Fibroblast of gingiva (primary cell): Measurements from ENCODE around the gene TSPAN3.

ENCODE experiments used
- DNase-seq: peaks from one replicate; pipeline ENCODE4 v3.0.0-alpha.2; 2011; ENCODE audit warnings: low read depth

TSPAN3 gene

DNA sequence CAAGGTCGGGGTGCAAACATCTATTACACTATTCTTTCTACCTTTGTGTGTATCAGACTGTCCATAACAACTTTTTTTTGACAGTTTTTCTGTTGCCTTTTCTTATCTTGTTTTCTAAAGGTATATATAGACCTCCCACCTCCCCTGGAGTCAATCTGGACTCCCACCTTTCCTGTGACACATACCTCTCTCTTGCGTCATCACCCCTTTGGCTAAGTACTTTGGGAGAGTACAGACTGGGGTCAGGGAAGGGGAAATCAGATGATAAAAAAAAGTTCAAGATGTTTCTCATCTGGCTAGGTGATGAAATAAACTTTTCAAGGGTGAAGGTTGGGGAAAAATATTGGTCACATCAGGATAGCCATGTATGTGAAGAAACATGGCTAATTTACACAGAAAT, 17.2 kb downstream of the TSPAN3 start:
- no peak for DNase-seq

DNA sequence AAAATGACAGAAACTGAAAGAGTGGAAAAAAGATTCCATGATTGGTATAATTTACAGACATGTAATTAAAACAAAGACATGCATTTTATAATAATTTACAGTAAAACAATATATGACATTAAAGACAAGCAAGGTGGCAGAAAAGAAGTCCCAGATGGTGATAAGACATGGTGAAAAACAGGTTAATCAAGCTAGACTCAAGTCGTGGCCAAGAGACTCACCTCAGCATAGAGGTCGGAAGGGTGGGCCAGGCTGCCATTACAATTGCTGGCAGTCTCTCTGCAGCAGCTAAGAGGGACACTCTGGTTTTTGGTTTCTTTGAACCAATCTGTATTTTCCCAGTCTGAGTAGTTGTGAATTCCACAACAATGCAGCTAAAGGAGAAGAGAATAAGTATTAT, 18.4 kb downstream of the TSPAN3 start:
- no peak for DNase-seq

- DNase-seq: no peak
These were observed 22.6 kb downstream of the TSPAN3 start for GRCh38 chr15:77048135-77048876.

- DNase-seq: no peak
These were observed 24.1 kb downstream of the TSPAN3 start for GRCh38 chr15:77046704-77047412.

GRCh38 chr15:77045985-77046384, 24.9 kb downstream of the TSPAN3 start:
- no peak for DNase-seq

DNA sequence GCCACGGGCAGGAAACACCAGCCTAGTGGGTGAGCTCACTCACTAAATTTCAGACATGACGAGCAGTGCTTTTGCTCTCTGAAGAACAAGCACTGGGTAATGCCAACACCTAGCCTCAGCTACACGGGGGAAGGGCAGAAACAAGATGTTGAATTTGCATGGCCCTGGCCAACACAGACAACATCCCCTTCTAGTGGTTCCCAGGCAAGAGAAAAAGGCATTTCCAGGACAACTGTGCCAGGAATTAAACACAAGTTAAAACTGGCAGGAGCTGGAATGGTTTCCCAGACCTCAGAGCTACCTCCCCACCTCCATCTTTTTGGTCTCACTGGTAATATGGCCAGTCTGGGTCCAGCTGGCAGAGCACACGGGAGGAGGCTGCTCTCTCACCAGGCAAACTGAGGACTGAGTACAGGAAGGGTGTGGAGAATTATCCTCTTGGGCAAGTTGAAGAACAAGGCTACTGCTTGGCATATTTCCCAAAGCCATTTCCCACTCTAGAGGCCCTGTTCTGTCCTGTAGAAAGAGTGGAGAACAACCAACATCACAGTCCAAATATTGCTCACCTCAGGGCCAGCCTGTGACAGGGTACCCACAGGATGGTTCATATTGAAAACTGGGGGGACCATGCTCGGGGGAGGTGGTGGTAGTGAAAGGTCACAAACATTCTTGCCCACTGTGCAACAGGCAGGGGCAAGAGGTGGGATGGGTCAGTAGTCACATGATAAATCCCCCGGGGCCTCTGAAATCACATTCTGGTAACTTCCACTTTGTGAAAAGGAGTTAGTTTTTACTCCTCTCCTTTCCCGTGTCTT, 26.5 kb downstream of the TSPAN3 start:
- DNase-seq: no peak

DNA sequence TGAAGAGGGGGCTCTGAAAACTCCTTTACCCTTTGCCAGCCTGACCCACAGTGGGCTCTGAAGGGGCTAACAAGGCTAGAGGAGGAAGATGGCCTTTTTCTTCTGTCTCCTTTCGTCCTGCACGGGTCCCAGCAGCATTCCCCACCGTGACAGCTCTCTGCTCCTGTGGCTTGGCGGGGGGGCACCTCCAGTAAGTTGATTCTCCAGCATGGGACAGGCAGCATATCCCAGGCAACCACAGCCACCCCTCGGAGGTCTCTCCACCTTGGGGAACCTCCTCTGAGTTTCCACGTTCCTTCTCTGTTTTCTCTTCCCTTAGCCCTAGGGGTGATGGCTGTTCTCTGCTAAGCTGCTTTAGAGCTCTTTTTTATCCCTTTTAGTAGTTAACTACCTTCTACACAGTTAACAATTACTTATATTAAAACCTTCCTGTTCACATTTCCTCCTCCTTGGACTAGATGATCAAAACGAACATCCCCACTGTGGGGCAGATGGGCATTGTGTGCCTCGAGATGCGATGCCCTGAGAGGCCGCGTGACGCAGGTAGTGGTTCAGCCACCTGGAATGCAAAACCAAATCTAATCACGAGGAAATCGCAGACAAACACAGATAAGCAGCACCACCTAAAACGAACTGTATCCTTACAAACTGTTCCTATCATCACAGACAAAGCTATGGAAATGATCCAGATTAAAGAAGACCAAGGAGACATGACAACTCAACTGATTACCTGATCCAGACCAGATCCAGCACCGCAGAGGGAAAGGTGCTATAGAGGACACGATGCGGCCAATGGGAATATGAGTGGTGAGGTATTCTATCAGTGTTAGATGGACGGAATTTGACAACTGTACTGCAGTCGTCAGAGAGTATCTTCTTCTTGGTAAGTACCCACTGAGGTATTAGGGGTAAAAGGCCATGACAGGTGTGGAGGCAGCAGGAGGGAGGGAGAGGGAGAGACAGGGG, 27.7 kb downstream of the TSPAN3 start:
- no peak for DNase-seq

GRCh38 chr15:77042245-77042919, 28.5 kb downstream of the TSPAN3 start:
- DNase-seq: no peak

DNA sequence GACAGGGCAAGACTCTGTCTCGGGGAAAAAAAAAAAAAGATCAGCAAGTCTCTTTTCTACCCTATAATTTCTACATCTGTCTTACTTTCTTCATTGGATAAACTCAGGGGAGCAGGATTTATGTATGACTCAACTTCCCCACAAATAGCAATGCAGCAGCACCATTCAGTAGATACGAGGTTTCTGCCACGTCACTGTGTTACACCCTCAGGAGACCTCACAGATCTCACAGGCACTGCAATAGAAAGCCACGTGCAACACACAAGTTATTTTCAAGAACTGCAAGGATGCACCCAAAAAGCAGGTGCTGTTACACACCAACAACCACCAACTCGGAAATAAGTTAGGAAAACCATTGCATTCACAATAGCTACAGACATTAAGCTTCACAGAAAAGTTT, 30.2 kb downstream of the TSPAN3 start:
- DNase-seq: no peak

- no peak for DNase-seq
These were observed 31.1 kb downstream of the TSPAN3 start for GRCh38 chr15:77039848-77040247.

DNA sequence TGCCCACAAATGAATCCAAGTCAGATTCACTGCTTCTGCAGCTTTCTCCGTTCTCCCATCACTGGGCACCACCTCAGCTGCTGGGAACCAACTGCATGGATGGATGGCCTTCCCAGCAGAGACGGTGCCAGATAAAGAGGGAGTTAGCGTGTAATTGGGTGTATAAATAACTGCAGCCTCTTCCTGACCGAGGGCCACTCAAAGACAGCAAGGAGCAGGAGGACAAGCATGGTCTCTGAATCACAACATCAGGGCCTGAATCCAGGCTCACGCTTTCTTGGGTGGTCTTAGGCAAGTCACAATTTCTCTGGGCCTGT, 31.7 kb downstream of the TSPAN3 start:
- no peak for DNase-seq

GRCh38 chr15:77038312-77039216, 32.3 kb downstream of the TSPAN3 start:
- no peak for DNase-seq

DNA sequence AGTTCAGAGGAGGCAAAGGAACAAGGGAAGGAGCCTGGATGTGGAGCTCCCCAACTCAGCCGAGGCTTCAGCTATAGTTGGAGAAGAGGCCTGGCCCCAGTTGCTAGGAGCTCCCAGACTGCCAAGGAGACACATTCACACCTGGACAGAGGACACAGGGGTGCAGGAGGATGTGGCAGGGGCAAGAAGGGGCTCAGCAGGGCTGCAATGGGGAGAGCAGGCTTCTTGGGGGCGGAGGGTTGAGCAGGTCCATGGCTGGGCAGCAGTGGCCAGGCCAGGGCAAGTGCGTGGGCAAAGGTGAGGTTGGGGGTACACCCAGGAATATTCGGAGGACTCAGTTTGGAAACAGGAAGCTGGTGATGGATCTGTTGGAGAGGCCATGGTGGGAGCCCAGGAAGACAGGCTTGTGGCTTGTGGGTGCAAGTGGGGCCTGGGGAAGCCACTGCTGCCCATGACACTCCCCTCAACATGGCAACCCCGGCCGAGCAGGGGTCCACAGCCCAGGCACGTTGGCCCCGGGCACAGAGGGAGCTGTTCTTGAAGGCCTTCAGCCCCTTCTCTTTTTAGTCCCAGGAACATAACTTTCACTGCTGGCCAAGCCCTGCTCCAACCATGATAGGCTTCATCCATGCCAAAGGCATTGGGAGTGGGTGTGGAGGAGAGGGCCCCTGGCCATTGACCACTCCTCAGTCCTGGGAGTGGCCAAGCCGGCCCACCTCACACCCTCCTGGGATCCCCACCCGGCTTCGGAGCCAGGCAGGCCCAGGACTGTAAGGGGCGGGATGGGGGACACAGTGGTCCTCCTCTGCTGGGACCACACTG, 33.3 kb downstream of the TSPAN3 start:
- no peak for DNase-seq

DNA sequence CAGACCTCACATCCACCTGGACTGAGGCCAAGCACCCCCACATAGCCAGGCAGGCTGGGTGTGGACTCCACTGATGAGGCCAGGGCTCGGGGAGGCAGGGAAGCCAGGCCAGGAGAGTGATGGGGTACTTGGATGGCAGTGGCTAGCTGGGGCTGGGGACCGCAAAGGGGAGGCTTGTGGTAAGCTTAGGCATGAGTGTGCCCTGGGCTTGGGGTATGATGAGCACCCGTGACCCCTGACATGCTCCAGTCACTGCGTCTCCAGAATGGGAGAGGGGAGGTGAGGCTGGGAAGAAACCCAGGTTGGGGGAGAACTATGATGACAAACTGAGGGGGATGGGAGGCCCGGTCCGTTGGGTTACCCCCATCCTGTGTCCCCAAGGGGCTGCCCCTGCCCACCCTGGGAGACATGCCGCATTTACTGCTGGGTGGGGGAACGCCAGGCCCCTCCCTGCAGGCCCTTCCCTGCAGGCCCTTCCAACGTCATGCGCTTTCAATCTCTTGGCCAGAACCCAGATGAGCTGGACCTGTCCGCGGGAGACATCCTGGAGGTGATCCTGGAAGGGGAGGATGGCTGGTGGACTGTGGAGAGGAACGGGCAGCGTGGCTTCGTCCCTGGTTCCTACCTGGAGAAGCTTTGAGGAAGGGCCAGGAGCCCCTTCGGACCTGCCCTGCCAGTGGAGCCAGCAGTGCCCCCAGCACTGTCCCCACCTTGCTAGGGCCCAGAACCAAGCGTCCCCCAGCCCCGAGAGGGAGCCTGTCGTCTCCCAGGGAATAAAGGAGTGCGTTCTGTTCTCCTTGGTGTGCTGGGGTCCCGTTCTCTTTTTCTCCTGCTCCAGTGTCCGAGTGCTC, 34.1 kb downstream of the TSPAN3 start:
- DNase-seq: no peak

DNA sequence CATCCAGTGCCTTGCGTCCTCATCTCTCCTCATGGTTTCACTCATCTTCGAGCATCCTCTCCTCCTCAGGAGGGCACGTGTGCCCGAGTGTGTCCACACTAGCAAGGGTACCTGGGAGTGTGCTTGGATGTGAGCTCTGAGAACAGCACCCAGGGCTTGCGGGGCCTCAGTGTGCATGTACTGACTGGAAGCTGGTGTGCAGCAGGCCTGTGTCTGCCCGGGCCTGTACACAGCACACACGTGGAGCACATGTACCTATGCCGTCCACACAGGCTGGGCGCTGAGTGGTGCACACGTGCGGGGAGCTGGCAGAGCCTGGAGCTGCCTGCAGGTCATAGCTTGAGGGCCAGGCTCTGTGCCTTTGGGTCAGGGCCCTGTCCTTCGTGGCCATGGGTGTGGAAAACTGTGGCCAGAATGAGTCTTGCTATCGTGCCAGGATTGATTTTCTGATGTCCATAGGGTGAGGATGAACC, 34.9 kb downstream of the TSPAN3 start:
- DNase-seq: no peak

GRCh38 chr15:77035584-77035983, 35.3 kb downstream of the TSPAN3 start:
- no peak for DNase-seq

GRCh38 chr15:77034695-77035489, 36.0 kb downstream of the TSPAN3 start:
- no peak for DNase-seq
